ENCODE results near the gene ST6GALNAC5. TPM values are rescaled to one million over a fixed set of nuclear protein-coding genes. Genes with fewer than 3 reads are reported as not detected.
A peak's percentile ranks its signal among the peaks of the same experiment; 100 is the strongest.

The ST6GALNAC5 gene
- polyA plus RNA-seq, 1 experiment: 1.6 TPM

GRCh38 chr1:76856104-76856503 is 11.2 kb upstream of the ST6GALNAC5 start:
- Histone ChIP-seq H3K4me3 (ENCODE audit: low read depth, low read length) (no peak overlapping the region), H3K27me3 (ENCODE audit: control insufficient read depth, insufficient read depth, low read length) (no peaks in the 10 kb centered on the region), H3K27ac (ENCODE audit: low read depth, low read length) (no peak overlapping the region), H3K9me3 (ENCODE audit: control insufficient read depth, insufficient read depth, low read length) (no peaks in the 10 kb centered on the region)
- TF ChIP-seq CTCF (IDR thresholded peaks at IDR 0.05; ENCODE audit: low read depth, low read length): no peak
- ChIA-PET CTCF (no interaction called here), POLR2A (no interaction called here)
- no peak for DNase-seq (ENCODE audit: low read depth, low spot score)

DNA sequence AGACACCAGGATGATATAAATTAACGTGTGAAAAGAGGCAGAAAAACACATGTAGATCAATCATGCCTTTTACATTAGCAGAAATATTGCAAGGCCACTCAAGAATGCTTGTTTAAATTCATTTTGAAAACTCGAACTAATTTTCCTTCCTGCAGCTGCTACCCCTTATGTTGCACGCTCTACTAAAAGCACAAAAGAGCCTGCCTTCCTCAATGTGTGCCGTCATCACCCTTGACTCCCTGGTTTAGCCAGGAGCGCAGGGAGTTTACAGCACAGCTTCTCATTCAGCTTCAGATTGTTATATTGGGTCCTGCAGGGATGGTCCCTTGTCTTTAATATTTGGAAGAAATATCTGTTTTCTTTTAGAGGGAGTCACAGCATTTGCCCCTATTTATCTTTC is 10.1 kb upstream of the ST6GALNAC5 start:
- no peak for TF ChIP-seq CTCF (IDR thresholded peaks at IDR 0.05; ENCODE audit: low read depth, low read length)
- CTCF ChIA-PET: interaction anchor here (0.6 kb wide), 1 partner anchor 531 kb away, joined by 3 read pairs; no protein-coding TSS in a partner anchor
- POLR2A ChIA-PET: no interaction called here
- no peak overlapping the region for H3K4me3 ChIP-seq (ENCODE audit: low read depth, low read length)
- no peak overlapping the region for H3K27ac ChIP-seq (ENCODE audit: low read depth, low read length)
- DNase-seq (ENCODE audit: low read depth, low spot score): no peak
- no peaks in the 10 kb centered on the region for H3K27me3 ChIP-seq (ENCODE audit: control insufficient read depth, insufficient read depth, low read length)
- H3K9me3 ChIP-seq (ENCODE audit: control insufficient read depth, insufficient read depth, low read length): no peaks in the 10 kb centered on the region

DNA sequence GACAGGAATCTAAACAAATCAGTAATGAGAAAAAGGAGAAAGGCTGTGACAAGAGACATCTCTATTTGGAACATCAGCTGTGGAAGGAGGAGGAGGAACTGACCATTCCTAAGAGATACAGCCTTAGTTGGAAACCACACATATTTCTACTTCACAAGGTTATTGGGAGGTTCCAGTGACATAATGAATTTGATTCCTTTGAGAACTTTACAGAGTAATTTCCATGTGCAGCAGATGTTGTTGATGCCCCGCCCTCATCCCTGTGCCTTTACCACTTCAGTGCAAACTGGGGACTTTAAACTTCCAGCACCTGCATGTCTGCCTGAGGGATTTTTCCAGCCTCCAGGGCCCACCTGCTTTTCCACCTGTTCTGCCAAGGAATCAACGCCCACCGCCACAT is 9.3 kb upstream of the ST6GALNAC5 start:
- TF ChIP-seq CTCF (IDR thresholded peaks at IDR 0.05; ENCODE audit: low read depth, low read length): no peak
- CTCF ChIA-PET: no interaction called here
- no peaks in the 10 kb centered on the region for H3K9me3 ChIP-seq (ENCODE audit: control insufficient read depth, insufficient read depth, low read length)
- DNase-seq (ENCODE audit: low read depth, low spot score): no peak
- no peak overlapping the region for H3K27ac ChIP-seq (ENCODE audit: low read depth, low read length)
- no peak overlapping the region for H3K4me3 ChIP-seq (ENCODE audit: low read depth, low read length)
- POLR2A ChIA-PET: no interaction called here
- H3K27me3 ChIP-seq (ENCODE audit: control insufficient read depth, insufficient read depth, low read length): no peaks in the 10 kb centered on the region

- CTCF ChIA-PET: no interaction called here
- POLR2A ChIA-PET: no interaction called here
- H3K27me3 ChIP-seq (ENCODE audit: control insufficient read depth, insufficient read depth, low read length): peaks cover 2% of the 10 kb centered on the region
- H3K27ac ChIP-seq (ENCODE audit: low read depth, low read length): no peak overlapping the region
- H3K9me3 ChIP-seq (ENCODE audit: control insufficient read depth, insufficient read depth, low read length): no peaks in the 10 kb centered on the region
- H3K4me3 ChIP-seq (ENCODE audit: low read depth, low read length): no peak overlapping the region
- no peak for DNase-seq (ENCODE audit: low read depth, low spot score)
- TF ChIP-seq CTCF (IDR thresholded peaks at IDR 0.05; ENCODE audit: low read depth, low read length): no peak
Measured at GRCh38 chr1:76861149-76861548, 6.1 kb upstream of the ST6GALNAC5 start.

- ChIA-PET POLR2A (no interaction called here), CTCF (no interaction called here)
- DNase-seq (ENCODE audit: low read depth, low spot score): peak; percentile 11
- Histone ChIP-seq H3K27ac (ENCODE audit: low read depth, low read length) (no peak overlapping the region), H3K4me3 (ENCODE audit: low read depth, low read length) (no peak overlapping the region), H3K27me3 (ENCODE audit: control insufficient read depth, insufficient read depth, low read length) (peaks cover 8% of the 10 kb centered on the region), H3K9me3 (ENCODE audit: control insufficient read depth, insufficient read depth, low read length) (no peaks in the 10 kb centered on the region; the same call in 1 of the 2 replicates)
- no peak for TF ChIP-seq CTCF (IDR thresholded peaks at IDR 0.05; ENCODE audit: low read depth, low read length)
Measured at GRCh38 chr1:76862447-76862846, 4.8 kb upstream of the ST6GALNAC5 start.

Data from AG04450 (cell line).